Inflammatory macrophage treated with lipopolysaccharide for 4 hours (primary cell): Measurements from ENCODE around the gene VSTM4.

ENCODE experiments used
- DNase-seq: peaks from one replicate; pipeline ENCODE4 v3.0.0-alpha.2; 2020

VSTM4 gene

GRCh38 chr10:49001402-49001801, 113.9 kb downstream of the VSTM4 start:
- DNase-seq, result no peak

- DNase-seq, result no peak
Measured at GRCh38 chr10:49000437-49001398, 114.6 kb downstream of the VSTM4 start.

DNA sequence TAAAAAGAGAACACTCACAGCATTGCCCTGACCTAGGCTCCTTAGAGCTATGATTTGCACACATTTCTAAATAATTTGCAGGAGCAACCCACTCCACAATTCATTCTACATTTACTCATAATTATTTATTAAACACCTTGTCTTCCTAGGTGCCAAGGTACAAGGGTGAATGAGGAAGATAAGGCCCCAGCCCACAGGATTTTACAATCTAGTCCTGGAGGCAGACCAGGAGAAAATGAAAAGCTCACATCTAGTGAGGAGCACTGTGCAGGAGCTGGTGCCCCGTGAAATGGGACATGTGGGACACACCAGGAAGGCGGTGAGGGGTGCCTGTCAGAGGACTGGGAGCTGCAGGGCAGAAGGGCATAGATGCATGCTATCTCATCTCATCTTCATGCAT, 116.0 kb downstream of the VSTM4 start:
- no peak for DNase-seq

DNA sequence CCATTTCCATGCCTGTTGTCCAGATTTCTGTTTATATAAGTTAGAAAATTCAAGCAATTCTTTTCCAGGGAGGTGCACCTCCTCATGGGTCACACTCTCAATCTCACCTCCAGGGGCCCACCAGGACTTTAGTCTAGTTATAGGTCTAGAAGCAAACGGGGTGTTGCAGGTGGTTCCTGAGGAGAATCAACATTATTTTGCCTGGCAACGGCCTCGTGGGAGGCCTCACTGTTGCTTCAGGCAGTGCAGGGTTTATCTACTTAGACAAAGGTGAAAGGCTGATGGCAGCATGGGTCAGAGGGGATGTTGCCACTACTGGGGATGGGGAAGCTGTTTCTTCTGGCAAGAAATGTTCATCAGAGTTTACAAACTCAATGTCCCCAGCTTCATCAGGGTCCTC, 119.0 kb downstream of the VSTM4 start:
- no peak for DNase-seq

- no peak for DNase-seq
Measured at GRCh38 chr10:48993627-48994026, 121.7 kb downstream of the VSTM4 start.

DNA sequence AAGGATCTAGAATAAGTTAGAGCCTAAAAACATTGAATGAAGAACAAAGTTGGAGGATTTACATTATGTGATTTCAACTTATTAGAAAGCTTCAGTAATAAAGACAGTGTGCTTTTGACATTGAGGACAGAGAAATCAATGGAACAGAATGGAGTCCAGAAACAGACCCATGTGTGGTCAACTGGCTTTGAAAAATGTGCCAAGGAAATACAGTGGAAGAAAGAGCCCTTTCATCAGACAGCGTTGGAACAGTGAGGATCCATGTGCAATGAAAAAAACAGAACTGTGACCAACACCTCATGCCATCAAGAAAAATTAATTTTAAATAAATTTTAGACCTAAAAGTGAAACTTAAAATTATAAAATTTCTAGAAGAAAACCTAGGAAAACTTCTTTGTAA, 125.1 kb downstream of the VSTM4 start:
- DNase-seq, result no peak

- no peak for DNase-seq
Measured at GRCh38 chr10:48985621-48986158, 129.6 kb downstream of the VSTM4 start.

- DNase-seq, result no peak
Measured at GRCh38 chr10:48983648-48984351, 131.5 kb downstream of the VSTM4 start.

DNA sequence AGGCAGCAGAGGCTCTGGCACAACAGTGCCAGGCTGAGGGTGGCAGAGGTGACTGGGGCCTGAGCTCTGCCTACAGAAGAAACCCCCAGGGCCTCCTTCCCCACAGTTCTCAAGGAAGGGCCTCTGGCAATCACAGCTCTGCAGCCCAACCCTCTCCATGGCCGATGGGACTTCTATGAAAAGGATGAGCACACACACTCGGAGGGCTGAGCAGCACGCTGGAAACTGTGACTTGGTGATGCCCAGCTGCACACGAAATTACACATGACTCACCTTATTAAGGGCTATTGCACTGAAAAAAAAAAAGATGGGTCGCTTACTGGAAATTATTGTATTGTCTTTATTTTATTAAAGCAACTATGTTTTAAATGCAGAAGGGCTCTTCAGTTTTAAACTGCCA, 132.7 kb downstream of the VSTM4 start:
- no peak for DNase-seq

GRCh38 chr10:48981310-48981907, 133.9 kb downstream of the VSTM4 start:
- DNase-seq, result peak; percentile 21

GRCh38 chr10:48978318-48978717, 137.0 kb downstream of the VSTM4 start:
- DNase-seq, result no peak

DNA sequence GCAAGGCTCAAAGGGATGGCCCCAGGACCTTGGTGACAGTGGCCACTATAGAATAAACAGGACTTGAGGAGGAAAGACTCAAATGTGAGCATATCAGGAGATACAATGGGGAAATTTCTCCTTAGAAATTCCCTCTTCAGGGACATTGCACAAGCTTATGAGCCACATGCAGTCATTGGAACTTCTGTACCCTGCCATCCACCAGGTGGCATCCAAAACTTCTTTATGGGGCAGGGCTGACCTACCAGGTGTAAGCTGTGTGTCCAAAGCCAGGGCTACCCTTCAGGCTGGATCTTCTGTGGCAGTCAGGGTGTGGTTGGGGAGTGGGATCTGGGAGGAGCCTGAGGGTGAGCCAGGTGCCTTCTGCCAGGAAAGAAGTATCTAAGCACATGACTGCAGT, 139.1 kb downstream of the VSTM4 start:
- DNase-seq, result peak; percentile 24

- DNase-seq, result no peak
Measured at GRCh38 chr10:48974510-48975156, 140.7 kb downstream of the VSTM4 start.

DNA sequence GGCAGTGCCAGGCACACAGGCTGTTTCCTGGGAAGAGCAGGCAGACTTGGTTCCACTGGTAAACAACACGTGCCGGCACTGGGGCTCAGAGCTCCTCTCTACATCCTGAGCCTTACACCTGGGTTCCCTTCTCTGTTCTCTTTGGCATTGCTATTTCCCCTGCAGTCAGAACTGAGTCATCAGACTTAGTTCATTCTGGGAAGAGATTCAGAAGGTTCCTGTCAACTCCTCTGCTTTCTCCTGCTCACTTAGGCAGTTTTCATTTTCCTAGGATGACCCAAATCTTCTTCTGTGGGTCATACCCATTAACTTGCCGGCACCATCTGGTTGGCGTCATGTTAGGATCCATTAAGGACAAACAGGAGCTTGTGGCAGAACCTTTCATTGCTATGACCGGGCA, 142.3 kb downstream of the VSTM4 start:
- DNase-seq, result no peak

DNA sequence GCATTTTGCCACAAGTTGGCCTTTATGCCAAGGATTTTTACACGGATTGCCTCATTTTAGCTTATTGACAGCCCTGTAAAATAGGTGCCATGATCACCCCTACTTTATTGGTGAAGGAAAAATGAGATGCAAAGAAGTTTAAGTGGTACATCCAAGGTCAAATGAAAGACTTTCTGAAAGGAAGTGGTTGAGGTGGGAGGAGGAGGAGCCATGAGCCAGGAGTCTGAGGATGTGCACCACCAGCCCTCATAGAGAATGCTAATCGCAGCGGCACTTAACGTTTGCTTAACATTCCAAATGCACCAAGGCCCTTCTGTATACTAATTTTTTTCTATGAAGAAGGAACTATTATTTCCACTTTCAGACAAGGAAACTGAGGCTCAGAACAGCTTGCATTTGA, 144.7 kb downstream of the VSTM4 start:
- no peak for DNase-seq

DNA sequence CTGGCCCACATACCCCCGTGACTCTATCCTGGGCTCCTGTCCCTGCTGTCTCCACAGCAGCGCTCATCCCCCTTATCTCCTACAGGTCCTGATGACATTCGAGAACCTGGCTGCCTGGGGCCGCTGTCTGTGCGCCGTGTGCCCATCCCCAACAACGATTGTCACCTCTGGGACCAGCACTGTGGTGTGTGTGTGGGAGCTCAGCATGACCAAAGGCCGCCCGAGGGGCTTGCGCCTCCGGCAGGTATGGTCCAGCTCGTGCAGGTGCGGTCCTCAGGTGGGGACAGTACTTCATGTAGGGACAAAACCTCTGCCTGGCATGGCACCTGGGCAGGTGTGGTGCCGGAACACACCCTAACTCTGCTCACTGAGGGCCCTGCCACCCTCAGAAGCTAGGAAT, 145.3 kb downstream of the VSTM4 start:
- no peak for DNase-seq

DNA sequence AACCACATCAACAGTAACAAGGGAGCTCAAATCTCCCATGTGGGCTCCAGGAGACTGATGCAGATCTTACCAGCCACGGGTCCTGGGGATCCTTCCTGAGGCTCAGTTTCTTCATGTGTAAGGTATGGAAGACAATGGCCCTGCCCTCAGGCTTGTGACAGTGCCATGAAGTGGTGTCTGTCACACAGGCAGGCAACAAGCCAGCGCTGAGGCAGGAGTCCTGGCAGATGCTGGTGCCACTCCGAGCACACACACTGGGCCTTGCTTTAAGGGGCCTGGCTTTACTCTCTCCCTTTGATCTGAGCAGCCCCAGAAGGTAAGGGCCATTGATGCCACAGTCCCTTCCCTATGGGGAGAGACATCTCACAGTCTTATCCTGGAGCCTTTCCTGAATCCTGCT, 147.3 kb downstream of the VSTM4 start:
- DNase-seq, result no peak

DNA sequence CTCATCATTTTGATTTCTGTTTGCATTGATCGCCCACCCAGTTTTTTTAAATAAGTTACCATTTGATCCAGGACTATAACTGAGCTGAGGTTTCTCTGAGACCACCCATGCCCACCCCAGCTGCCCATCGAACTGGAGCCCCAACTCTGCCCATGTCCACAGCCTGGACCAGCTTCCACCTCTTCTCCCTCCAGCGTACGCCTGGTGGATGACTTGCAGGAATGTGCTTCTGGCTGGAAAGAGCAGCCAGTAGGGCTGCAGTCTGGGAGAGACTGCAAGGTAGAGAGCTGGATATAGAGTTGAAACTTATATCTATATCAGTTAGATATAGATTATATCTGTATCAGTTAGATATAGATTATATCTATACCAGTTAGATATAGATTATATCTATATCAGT, 149.9 kb downstream of the VSTM4 start:
- no peak for DNase-seq
